ENCODE measurements around the gene CABCOCO1. TPM values are rescaled to one million over a fixed set of nuclear protein-coding genes. Genes with fewer than 3 reads are reported as not detected.

The CABCOCO1 gene
- total and polyA plus RNA-seq, 9 of the 15 experiments (the other 6 are each of a cell fraction or from before 2014, with no cell fraction given) = 0.04 TPM; not detected in 8

GRCh38 chr10:61796785-61797184 lies 134.1 kb downstream of the CABCOCO1 start:
- peaks cover 0 to 19% of the 10 kb centered on the region in 2 experiments; a peak in 4 of 5 replicates for H3K4me1 ChIP-seq (replicated peaks in 1 of 2; ENCODE audit: control insufficient read depth in 2 of 2, insufficient read depth in 2 of 2, low read length in 2 of 2)
- TF ChIP-seq ZNF717 (CRISPR knock-in tag; IDR thresholded peaks at IDR 0.05) (no peak), ZNF316 (IDR thresholded peaks at IDR 0.05) (0 out of 2 replicates have a peak, but pooled peaks have one; percentile 19), ADNP (tag; IDR thresholded peaks at IDR 0.05) (peak; percentile 84), ESRRB (CRISPR knock-in tag; IDR thresholded peaks at IDR 0.05; ENCODE audit: borderline replicate concordance) (no peak), RCOR1 (IDR thresholded peaks at IDR 0.05; ENCODE audit: borderline replicate concordance in 1 of 2, low read depth in 2 of 2, low read length in 2 of 2) (0 out of 4 replicates have a peak, but pooled peaks of 1 of the 2 experiments have one; percentile 52), RBM25 (IDR thresholded peaks at IDR 0.05; ENCODE audit: low read depth, low read length, severe bottlenecking) (peak; percentile 99), HDAC2 (IDR thresholded peaks at IDR 0.05) (peak; percentile 76; the same call in 1 of the 2 replicates), CREB1 (IDR thresholded peaks at IDR 0.05) (no peak), CREB1 (CRISPR knock-in tag; IDR thresholded peaks at IDR 0.05) (no peak), SMARCA5 (IDR thresholded peaks at IDR 0.05) (peak; percentile 80), KDM1A (IDR thresholded peaks at IDR 0.05) (peak; percentile 77 to 86), BCOR (IDR thresholded peaks at IDR 0.05) (peak; percentile 96)
- FAIRE-seq (no peak), ATAC-seq (no peak), DNase-seq (ENCODE audit: extremely low read depth in 1 of 4, low spot score in 3 of 4) (no peak)
- H4K20me1 ChIP-seq (replicated peaks; ENCODE audit: control insufficient read depth, insufficient read depth, low read length) = no peaks in the 10 kb centered on the region
- H3K9me1 ChIP-seq (ENCODE audit: control insufficient read depth, insufficient read depth, low read length) = no peaks in the 10 kb centered on the region
- intact Hi-C loops (cut with micrococcal nuclease) (no loop called here), in situ Hi-C loops (cut with MboI) (no loop called here)
- no peaks in the 10 kb centered on the region for H3K36me3 ChIP-seq (ENCODE audit: control insufficient read depth, insufficient read depth, low read length)
- H3K79me2 ChIP-seq (ENCODE audit: control insufficient read depth, insufficient read depth, low read length) = no peaks in the 10 kb centered on the region
- ChIA-PET CTCF (ENCODE audit: low intra/inter-chr PET ratio) (no interaction called here), POLR2A (no interaction called here)
- no peak overlapping the region for H3K4me3 ChIP-seq
- no peak overlapping the region for H3K4me2 ChIP-seq (ENCODE audit: insufficient read depth, low read length)
- H3K27ac ChIP-seq (ENCODE audit: extremely low read depth, low read depth, low read length) = no peak overlapping the region
- H3K27me3 ChIP-seq (ENCODE audit: control insufficient read depth in 2 of 2, insufficient read depth in 2 of 2, low read length in 2 of 2) = no peaks in the 10 kb centered on the region; a peak in 1 of 5 replicates
- no peak overlapping the region for H2AFZ ChIP-seq (ENCODE audit: low read depth, low read length)
- BruUV-seq (replicated peaks) = no TSS peak
- H3K9ac ChIP-seq (ENCODE audit: insufficient read depth in 1 of 2, low read depth in 2 of 2, low read length in 2 of 2) = no peak overlapping the region
- 86% methylated on average over 1 of the region's 1 CpG for WGBS (ENCODE audit: insufficient coverage, low coverage, missing lambda C conversion rate)
- H3K9me3 ChIP-seq (replicated peaks; ENCODE audit: control insufficient read depth, insufficient read depth, low read depth, low read length) = no peaks in the 10 kb centered on the region

Measured in K562 (cell line).